ENCODE measurements around the gene RCBTB1.
"Not testable (repeated sequence)": the region's sequence is repeated elsewhere in the genome, so short reads cannot be mapped to it uniquely, and the experiment has no call there.

The RCBTB1 gene

DNA sequence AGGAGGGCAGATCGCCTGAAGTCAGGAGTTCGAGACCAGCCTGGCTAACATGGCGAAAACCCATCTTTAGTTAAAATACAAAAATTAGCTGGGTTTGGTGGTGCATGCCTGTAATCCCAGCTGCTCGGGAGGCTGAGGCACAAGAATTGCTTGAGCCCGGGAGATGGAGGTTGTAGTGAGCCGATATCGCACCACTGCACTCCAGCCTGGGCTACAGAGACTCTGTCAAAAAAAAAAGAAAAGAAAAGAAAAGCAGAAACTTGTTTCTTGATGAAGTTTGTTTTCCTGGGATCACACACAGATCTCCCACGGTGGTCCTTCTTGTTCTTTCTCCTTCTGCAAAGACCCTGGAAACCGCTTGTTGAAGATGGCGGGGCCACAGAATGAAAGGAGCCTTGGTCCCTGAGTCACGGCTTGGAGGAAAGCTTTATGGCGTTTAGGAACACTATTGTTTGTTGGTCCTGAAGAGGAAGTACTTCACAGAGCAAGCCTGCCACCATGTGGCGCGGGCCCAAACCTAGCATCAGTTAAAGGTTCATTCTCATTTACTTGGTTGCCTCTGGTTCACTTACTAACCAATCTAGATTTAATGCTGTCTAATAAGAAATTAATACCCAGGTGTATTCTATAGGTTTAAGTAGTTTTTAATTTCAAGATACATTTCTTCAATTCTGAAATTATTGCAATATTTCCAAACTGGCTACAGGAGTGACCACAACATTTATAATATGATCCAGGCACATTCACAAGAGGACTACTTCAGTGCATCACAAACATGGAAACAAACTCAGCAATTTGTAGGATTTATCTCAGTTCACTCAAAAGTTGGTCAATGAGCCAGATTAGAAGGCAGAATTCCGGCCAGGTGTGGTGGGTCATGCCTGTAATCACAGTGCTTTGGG is 21.6 kb upstream of the RCBTB1 start:
- peak in 55 of 58 donors; percentile 23 to 90 (median 74) for DNase-seq

DNA sequence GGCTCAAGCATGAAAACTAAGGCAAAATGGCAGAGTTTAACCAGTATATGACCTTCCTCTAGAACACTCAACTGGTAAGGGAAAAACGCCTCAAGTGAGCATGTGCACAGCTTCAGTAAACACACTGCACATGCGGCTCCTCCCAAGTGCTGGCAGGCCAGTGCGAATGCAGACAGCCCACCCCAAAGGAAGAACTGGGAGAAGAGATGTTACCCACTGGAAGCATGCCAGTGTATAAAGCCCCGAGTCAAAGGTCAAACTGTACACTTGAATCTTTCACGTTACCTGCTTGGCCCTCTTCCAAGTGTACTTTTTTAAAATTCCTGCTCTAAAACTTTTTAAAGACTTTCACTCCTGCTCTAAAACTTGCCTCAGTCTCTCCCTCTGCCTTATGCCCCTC is 19.2 kb upstream of the RCBTB1 start:
- DNase-seq: no peak

DNA sequence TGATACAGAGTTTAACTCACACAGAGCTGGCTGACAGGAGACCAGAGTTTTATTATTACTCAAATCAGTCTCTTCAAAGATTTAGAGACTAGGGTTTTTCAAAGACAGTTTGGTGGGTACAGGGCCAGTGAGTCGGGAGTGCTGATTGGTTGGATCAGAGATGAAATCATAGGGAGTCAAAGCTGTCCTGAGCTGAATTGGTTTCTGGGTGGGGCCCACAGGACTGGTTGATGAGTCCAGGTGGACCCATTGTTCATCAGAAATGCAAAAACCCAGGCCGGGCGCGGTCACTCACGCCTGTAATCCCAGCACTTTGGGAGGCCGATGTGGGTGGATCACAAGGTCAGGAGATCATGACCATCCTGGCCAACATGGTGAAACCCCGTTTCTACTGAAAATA is 17.3 kb upstream of the RCBTB1 start:
- DNase-seq: not testable (repeated sequence)

DNA sequence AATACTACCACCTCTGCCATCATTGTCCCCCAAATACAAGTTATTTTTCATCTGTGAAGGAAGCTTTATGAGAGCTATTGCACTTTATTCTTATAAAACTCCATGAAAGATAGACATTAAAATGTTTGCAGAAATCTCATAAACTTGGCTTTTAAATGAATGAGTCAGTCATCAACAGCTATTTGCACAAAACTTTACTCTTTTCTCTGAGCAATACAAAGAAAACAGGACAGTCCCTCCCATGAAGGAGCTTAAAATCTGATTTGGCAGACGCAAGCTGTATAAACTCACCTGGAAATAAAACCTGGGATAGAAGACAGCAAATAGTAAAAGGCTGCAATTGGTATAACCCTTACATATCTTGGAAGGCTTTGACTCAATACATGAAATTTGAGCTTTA is 16.6 kb upstream of the RCBTB1 start:
- no peak for DNase-seq

GRCh38 chr13:49597043-49597641 is 11.8 kb upstream of the RCBTB1 start:
- DNase-seq: no peak

DNA sequence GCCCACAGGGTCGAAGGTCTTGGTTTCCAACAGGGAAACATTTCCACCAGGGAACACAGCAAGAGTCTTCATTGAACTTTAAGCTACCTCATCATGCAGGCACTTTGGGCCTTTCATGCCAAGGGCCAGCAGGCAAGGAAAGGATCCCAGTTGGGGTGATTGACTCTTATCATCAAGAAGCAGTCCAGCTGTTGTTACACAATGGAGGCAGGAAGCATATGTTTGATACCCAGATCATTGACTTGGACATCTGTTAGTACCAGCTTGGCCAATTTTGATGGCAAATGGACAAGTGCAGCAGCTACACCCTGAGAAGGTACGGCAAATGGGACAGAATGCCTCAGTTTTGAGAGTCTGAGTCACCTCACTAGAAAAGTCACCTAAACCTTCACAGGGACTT is 10.9 kb upstream of the RCBTB1 start:
- DNase-seq: no peak

GRCh38 chr13:49594576-49594975 is 9.2 kb upstream of the RCBTB1 start:
- DNase-seq: no peak

DNA sequence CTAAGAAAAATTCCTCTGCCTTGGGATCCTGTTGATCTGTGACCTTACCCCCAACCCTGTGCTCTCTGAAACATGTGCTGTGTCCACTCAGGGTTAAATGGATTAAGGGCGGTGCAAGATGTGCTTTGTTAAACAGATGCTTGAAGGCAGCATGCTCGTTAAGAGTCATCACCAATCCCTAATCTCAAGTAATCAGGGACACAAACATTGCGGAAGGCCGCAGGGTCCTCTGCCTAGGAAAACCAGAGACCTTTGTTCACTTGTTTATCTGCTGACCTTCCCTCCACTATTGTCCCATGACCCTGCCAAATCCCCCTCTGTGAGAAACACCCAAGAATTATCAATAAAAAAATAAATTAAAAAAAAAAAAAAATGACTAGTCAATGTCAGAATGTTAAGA is 8.5 kb upstream of the RCBTB1 start:
- not testable (repeated sequence) for DNase-seq

DNA sequence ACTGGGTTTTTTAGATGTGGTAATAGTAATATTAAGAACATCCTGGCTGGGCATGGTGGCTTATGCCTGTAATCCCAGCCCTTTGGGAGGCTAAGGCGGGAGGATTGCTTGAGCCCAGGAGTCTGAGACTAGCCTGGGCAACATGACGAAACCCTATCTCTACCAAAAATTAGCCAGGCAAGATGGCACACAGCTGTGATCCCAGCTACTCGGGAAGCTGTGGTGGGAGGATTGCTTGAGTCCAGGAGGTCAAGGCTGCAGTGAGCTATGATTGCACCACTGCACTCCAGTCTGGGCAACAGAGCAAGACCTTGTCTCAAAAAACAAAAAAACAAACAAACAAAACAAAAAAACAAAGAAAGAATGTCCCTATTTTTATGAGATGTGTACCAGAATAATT is 5.4 kb upstream of the RCBTB1 start:
- DNase-seq: not testable (repeated sequence)

DNA sequence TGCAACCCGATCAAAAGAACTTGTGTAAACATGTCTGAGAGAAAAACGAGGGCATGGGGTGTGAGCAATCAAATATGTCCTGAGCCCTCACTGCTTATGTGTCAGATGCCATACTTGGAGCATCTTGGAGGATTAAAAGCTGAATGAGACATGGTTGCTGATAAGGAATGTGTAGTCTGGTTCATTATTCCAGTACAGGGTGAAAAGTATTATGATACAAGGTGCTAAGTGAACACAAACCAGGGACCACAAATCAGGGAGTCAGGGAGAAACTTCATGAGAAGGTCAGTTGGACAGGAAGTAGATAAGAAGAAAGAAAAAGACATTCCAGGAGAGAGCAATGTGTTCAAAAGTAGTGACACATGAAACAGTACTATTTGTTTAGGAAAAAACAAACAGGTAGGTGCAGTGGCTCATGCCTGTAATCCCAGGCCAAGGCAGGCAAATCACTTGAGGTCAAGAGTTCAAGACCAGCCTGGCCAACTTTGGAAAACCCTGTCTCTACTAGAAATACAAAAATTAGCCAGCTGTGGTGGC is 2.0 kb upstream of the RCBTB1 start:
- DNase-seq: no peak

GRCh38 chr13:49586717-49587116 is 1.4 kb upstream of the RCBTB1 start:
- peak in 2 of 58 donors; percentile 17 to 30 for DNase-seq

- peak in 11 of 58 donors; percentile 11 to 67 (median 42) for DNase-seq
Measured at GRCh38 chr13:49584771-49585182, 581 bp downstream of the RCBTB1 start.

GRCh38 chr13:49580980-49581680 is 4.2 kb downstream of the RCBTB1 start:
- no peak for DNase-seq

GRCh38 chr13:49579501-49579900 is 5.9 kb downstream of the RCBTB1 start:
- no peak for DNase-seq

- no peak for DNase-seq
Measured at GRCh38 chr13:49571299-49572240, 13.8 kb downstream of the RCBTB1 start.

GRCh38 chr13:49569993-49570689 is 15.2 kb downstream of the RCBTB1 start:
- DNase-seq: no peak

DNA sequence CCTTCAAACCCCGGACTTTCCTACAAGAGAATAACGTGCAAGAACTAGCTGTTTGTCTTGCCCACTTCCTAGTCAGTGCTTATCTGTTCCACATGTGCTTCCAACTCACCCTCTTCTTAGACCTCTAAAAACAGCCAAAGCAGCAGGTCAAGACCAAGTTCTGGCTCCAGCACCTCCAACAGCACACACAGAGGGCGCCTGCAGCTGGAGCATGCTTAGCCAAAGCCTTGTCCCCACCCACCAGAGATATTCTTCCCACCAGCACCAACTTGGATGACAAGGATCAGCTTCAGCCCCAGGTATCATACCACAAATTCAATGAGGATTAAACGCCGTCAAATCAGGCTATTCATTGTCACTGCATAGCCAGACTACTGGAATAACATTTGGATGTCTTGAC is 17.9 kb downstream of the RCBTB1 start:
- no peak for DNase-seq

DNA sequence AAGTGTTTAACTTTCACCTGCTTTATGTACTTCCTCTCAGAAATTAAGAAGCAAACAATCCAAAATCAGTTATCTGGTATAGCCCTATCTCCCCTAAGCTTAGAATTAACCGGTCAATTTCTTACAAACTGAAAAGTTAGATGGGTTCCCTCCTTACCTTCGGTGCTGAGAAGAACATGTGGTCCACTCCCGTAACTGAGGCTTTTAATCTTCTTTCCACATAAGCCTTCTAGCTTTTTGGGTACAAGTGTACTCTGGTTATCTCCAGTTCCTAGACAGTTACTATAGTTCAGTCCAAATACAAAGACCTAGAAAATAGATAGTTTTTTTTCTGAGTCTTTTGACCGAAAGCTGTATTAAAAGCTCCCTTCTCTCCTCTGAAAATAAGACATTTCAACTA is 18.9 kb downstream of the RCBTB1 start:
- no peak for DNase-seq

GRCh38 chr13:49565461-49565860 is 19.9 kb downstream of the RCBTB1 start:
- DNase-seq: not testable (repeated sequence)

- peak in 2 of 58 donors; percentile 15 to 30 for DNase-seq
Measured at GRCh38 chr13:49563516-49563915, 21.8 kb downstream of the RCBTB1 start.
